Muscle of back (tissue), 11 donors: ENCODE results near the gene PSIP1. TPM values are rescaled to one million over a fixed set of nuclear protein-coding genes. Genes with fewer than 3 reads are reported as not detected.
A peak's percentile ranks its signal among the peaks of the same experiment; 100 is the strongest.
"Not testable (repeated sequence)": the region's sequence is repeated elsewhere in the genome, so short reads cannot be mapped to it uniquely, and the experiment has no call there.

Experiments used
- DNase-seq, 3 donors: peaks; one replicate each; pipeline versions ENCODE4 v3.0.0 to v3.0.0-alpha.2; 2013
- polyA plus RNA-seq, 10 donors: library from polyadenylated mRNA; unstranded; fragments of 120-200 nt; gene quantifications; one replicate each; pipeline ENCODE4 v1.2.1, GENCODE V29; 2013; ENCODE audit not compliant: insufficient read length in 10 of 10

The PSIP1 gene
- polyA plus RNA-seq, 10 donors: 71.0 to 113 (median 83.6) TPM

- DNase-seq: peak in 2 of 3 donors; percentile 21 to 47
These were observed 610 bp downstream of the PSIP1 start for GRCh38 chr9:15509931-15510788.

- no peak for DNase-seq
These were observed 4.8 kb downstream of the PSIP1 start for GRCh38 chr9:15505921-15506320.

- no peak for DNase-seq
These were observed 9.0 kb downstream of the PSIP1 start for GRCh38 chr9:15501803-15502202.

GRCh38 chr9:15501179-15501578 is 9.6 kb downstream of the PSIP1 start:
- no peak for DNase-seq

GRCh38 chr9:15499139-15499538 is 11.6 kb downstream of the PSIP1 start:
- no peak for DNase-seq

- no peak for DNase-seq
These were observed 12.3 kb downstream of the PSIP1 start for GRCh38 chr9:15498246-15498995.

GRCh38 chr9:15492485-15493150 is 18.2 kb downstream of the PSIP1 start:
- DNase-seq: no peak

- no peak for DNase-seq
These were observed 18.8 kb downstream of the PSIP1 start for GRCh38 chr9:15491950-15492349.

- DNase-seq: peak in 2 of 3 donors; percentile 7 to 25
These were observed 24.7 kb downstream of the PSIP1 start for GRCh38 chr9:15485836-15486666.

GRCh38 chr9:15484802-15485201 is 26.0 kb downstream of the PSIP1 start:
- DNase-seq: no peak

- DNase-seq: no peak
These were observed 28.6 kb downstream of the PSIP1 start for GRCh38 chr9:15482146-15482545.

GRCh38 chr9:15480028-15480427 is 30.7 kb downstream of the PSIP1 start:
- DNase-seq: no peak

GRCh38 chr9:15475923-15476536 is 34.7 kb downstream of the PSIP1 start:
- no peak for DNase-seq

GRCh38 chr9:15469862-15470261 is 40.9 kb downstream of the PSIP1 start:
- DNase-seq: no peak

- DNase-seq: no peak
These were observed 41.4 kb downstream of the PSIP1 start for GRCh38 chr9:15469406-15469805.

- no peak for DNase-seq
These were observed 42.6 kb downstream of the PSIP1 start for GRCh38 chr9:15468145-15468544.

- no peak for DNase-seq
These were observed 49.2 kb downstream of the PSIP1 start for GRCh38 chr9:15461601-15462000.

GRCh38 chr9:15461056-15461455 is 49.7 kb downstream of the PSIP1 start:
- no peak for DNase-seq

GRCh38 chr9:15453956-15454355 is 56.8 kb downstream of the PSIP1 start:
- DNase-seq: no peak

GRCh38 chr9:15444141-15444540 is 66.6 kb downstream of the PSIP1 start:
- no peak for DNase-seq

- not testable (repeated sequence) for DNase-seq
These were observed 68.5 kb downstream of the PSIP1 start for GRCh38 chr9:15442264-15442663.
